GM21723 (cell line): ENCODE results near the gene ERRFI1.
"Not testable (repeated sequence)": the region's sequence is repeated elsewhere in the genome, so short reads cannot be mapped to it uniquely, and the experiment has no call there.

ENCODE experiments used
- ATAC-seq: cut with Tn5 transposase; IDR thresholded peaks from one replicate; pipeline ENCODE4 v1.9.1; 2021; ENCODE audit warnings: mild to moderate bottlenecking, moderate library complexity; ENCODE audit not compliant: unreplicated experiment

Gene ERRFI1

DNA sequence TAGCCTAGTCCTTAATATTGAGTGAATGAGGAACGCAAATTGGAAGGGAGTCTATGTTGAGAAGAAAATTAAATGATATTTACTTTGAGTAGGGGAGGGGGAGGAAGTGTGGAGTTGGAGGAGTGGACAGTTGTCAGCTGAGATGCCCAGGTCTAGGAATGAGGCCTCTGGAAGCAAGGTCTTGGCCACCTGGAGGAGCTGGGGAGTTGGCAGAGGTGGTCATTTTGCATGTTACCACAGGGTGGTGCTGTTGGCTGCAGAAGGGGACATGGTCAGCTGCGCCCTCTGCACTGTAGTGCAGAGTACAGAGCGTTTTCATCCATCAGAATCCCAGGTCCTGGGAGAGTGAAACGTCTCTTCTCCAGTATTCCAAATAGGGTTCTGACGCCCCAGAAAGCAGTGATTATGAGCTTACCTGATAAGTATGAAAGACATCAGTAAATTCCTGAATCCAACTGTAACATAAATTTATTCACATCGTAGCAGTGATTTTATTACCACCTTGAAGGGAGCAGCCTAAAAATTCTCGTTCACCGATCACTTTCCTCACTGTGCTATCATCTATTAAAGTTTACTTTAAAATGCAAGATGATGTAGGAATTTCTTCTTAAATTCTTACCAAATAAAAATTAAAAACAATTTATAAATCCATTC, 50.8 kb downstream of the ERRFI1 start:
- no peak for ATAC-seq

DNA sequence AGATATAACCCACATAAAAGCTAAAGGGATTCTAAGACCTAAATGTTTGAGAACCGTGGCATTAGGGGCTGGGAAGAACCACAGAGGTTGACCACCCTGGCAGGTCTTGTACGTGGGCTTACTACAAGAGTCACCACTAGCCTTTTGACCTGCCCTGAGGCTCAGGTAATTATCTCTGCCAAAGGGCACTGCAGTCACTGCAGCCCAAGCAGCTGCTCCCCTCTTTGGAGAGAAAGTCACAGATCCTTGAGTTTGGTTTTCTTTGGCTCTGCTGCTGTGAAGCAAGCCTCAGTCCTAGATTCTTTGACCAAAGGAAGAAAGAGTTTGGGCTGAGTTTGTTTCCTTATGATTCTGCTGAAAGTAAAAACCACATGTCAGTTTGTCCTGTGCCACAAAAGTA, 53.0 kb downstream of the ERRFI1 start:
- no peak for ATAC-seq

DNA sequence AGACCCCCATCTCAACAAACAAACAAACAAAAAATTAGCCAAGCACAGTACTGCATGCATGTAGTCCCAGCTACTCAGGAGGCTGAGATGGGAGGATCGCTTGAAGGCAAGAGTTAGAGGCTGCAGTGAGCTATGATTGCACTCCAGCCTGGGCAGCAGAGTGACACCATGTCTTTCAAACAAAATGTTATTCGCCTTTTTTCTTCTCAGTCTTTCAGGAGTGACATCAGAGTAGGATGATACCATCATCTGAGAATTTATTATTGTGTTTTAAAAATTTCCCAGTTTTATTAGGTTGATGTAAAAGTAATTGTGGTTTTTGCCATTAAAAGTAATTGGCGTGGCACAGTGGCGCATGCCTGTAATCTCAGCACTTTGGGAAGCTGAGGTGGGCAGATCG, 53.8 kb downstream of the ERRFI1 start:
- no peak for ATAC-seq

DNA sequence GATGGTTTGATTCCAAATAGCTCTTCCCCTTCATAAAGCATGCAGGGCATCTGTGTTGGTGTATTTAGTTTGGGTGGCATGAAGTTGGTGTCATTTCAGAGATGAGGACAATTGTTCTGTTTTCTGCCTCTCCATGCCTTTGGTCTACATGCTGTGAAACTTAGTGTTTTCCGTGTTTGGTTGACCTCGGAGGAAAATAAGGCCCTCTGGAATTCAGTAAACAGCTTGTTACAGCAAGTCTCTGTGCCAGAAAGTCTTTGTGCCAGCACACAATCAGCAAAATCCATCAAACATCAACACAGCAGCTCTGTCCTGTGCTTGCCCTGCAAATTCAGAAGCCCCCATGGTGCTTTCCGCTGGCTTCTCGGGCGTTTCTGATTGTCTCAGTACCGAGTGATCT, 55.1 kb downstream of the ERRFI1 start:
- ATAC-seq: no peak

DNA sequence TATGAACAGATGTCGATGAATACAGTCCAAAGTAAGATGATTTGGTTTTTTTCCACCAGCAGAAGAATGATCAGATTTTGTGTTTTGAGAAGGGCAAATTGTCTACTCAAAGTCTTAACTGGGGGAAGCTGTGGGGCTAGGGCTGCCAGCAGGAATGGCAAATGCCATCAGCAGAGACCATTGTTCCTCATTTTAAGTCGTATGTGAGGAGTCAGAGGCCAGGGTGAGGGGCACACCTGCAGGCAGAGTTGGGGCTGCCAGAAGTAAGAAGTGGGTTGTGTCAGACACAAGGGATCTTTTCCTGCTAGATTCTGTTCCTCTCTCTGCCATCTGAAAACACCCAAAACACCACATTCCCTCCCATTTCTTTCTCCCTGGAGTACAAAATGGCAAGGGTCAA, 55.9 kb downstream of the ERRFI1 start:
- no peak for ATAC-seq

DNA sequence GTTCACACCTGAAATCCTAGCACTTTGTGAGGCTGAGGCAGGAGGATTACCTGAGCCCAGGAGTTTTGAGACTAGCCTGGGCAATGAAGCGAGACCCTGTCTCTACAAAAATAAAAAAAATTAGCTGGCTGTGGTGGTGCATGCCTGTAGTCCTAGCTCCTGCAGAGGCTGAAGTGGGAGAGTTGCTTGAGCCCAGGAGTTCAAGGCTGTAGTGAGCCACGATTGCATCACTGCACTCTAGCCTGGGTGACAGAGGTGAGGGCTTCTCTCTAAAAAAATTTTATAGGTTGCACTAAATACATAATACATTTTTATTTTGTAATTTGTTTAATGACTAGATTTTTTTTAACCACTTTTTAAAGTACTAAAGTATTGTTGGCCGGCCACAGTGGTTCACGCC, 58.5 kb downstream of the ERRFI1 start:
- ATAC-seq: no peak

- ATAC-seq: no peak
Measured at GRCh38 chr1:7967196-7967595, 58.9 kb downstream of the ERRFI1 start.

GRCh38 chr1:7964476-7964875, 61.6 kb downstream of the ERRFI1 start:
- ATAC-seq: no peak

DNA sequence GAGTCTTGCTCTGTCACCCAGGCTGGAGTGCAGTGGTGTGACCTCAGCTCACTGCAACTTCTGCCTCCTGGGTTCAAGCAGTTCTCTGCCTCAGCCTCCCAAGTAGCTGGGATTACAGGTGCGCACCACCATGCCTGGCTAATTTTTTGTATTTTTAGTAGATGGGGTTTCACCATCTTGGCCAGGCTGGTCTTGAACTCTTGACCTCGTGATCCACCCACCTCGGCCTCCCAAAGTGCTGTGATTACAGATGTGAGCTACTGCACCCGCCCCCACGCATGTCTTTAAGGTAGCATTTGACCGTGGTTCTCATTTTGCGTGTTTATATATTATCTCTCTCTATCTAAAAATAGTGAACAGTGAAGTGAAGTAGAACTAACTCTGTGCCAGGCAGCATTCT, 62.3 kb downstream of the ERRFI1 start:
- ATAC-seq: not testable (repeated sequence)

DNA sequence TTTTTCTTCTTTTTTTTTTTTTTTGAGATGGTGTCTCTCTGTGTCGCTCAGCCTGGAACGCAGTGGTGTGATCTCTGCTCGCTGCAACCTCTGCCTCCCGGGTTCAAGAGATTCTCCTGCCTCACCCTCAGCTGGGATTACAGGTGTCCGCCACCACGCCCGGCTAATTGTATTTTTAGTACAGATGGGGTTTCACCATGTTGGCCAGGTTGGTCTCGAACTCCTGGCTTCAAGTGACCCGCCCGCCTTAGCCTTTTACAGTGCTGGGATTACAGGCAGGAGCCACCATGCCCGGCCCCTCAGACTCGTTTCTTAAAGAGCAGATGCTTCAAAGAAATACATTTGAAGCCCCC, 62.8 kb downstream of the ERRFI1 start:
- ATAC-seq: not testable (repeated sequence)

GRCh38 chr1:7962636-7963377, 63.3 kb downstream of the ERRFI1 start:
- ATAC-seq: no peak

DNA sequence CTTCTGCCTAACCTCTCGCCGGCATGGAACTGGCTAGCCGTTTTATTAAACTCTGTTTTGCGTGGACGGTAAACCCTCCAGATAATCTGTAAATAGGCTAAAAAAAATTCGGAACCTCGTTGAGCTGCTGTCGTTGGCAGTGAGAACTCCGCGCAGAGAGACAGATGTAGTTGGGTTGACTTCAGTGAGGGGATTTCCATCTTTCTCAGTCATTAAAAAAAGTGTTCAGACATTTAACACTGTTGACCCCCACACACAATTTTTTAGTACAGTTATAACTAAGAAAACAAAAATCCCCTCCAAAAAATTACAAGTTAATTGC, 64.1 kb downstream of the ERRFI1 start:
- ATAC-seq: peak; percentile 8
